Cardiac septum (tissue), 1 donor: ENCODE data around the gene ZCCHC14. TPM values are rescaled to one million over a fixed set of nuclear protein-coding genes. Genes with fewer than 3 reads are reported as not detected.
"Not testable (repeated sequence)": the region's sequence is repeated elsewhere in the genome, so short reads cannot be mapped to it uniquely, and the experiment has no call there.

Experiments used
- DNase-seq: peaks from one replicate; pipeline ENCODE4 v3.0.0-alpha.2; 2020; ENCODE audit warnings: low spot score
- intact Hi-C: fragments of 100-400 bp; cut with DNase I; formaldehyde crosslinking; loops from one replicate; pipeline ENCODE4 v1.14.0; 2022
- total RNA-seq: library from RNA; stranded (reverse); fragmentation: NEBNext Ultra II Directional; extraction: Animal tissue kit (Norgen Biotek cat#: 25700); gene quantifications from one replicate; pipeline ENCODE4 v1.2.1, GENCODE V29; 2021
- donor health status: DM: no; HTN: no; CAD: no.

ZCCHC14 gene
- total RNA-seq, 1 donor from 2014 or later = 20.5 TPM

DNA sequence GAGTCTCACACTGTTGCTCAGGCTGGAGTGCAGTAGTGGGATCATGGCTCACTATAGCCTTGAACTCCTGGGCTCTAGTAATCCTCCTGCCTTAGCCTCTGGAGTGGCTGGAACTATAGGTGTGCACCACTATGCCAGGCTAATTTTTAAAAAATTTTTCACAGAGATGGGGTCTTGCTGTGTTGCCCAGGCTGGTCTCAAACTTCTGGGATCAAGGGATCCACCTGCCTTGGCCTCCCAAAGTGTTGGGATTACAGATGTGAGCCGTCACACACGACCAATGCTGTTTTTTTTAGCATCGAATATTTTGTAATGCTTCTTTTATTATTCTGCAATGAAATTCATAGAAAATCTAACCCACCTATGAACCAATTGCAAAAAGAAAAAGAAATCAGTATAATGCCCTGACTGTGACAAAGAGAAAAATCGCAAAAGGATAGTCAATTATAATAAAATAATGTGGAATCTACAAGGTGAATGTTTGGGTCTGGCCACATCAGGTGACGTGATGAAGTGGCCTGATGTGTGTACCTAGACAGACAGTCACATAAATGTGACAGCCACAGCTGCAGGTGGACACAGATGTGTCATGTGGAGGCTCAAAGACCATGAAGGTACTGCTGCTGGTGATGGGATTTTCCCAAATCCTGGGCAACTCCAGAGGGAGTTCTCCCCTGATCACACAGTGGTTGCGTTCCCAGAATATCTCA, 33.6 kb upstream of the ZCCHC14 start:
- intact Hi-C loops = no loop called here
- no peak for DNase-seq

GRCh38 chr16:87525352-87525751, 32.5 kb upstream of the ZCCHC14 start:
- no peak for DNase-seq
- intact Hi-C loops = no loop called here

GRCh38 chr16:87524407-87524806, 31.6 kb upstream of the ZCCHC14 start:
- intact Hi-C loops = no loop called here
- no peak for DNase-seq

- intact Hi-C loops, DNase-seq: not testable (repeated sequence)
Measured at GRCh38 chr16:87523605-87524004, 30.8 kb upstream of the ZCCHC14 start.

- intact Hi-C loops, DNase-seq: not testable (repeated sequence)
Measured at GRCh38 chr16:87521764-87522163, 28.9 kb upstream of the ZCCHC14 start.

DNA sequence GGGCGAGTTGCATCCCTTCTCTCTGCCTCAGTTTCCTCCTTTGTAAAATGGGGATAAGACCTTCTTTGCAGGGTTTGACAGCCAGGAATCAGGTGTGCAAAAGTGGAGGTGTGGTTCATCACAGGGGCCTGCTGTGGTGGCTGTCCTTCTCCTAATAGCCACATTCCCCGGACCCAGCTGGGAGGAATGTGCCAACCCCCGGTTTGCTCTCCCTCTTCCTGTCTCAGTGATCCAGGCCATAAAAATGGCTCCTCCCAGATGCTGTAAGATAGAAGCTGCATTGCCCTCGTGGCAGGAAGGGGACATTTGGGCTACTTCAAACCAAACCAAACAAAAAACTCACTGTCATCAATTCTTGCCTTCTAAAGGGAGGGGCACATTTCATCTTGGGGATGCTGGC, 26.3 kb upstream of the ZCCHC14 start:
- DNase-seq, intact Hi-C loops: not testable (repeated sequence)

DNA sequence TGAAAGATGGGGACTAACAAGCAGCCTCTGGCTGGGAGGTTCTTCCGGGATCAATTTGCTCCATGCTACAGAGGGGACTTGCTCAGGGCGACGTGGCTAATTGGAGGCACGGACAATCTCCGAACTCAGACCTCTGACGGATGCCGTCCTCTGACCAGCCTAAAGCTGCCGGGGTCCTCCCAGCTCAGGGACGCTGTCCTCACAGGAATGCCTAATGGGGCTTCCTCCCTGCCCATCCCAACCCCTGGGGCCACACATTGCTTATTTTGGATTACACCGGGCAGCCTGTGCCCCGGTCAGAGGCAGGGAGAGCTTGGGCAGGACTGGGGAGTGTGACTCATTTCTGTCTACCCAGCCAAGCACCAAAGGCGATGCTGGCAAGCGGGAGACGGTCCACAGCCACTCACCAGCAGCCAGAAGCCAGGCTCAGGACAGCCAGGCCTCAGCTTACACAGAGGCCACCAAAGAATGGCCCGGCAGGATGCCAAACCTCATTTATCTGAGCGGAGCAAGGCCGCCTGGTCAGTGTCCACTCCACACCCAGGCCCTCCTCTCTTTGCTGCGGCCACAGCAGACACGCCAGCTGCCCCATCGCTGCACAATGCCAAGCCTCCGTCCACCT, 25.7 kb upstream of the ZCCHC14 start:
- DNase-seq = peak; percentile 88
- intact Hi-C loops = not testable (repeated sequence)

GRCh38 chr16:87517610-87518429, 25.0 kb upstream of the ZCCHC14 start:
- peak; percentile 87 for DNase-seq
- intact Hi-C loops = not testable (repeated sequence)

- DNase-seq = no peak
- intact Hi-C loops = no loop called here
Measured at GRCh38 chr16:87516361-87516760, 23.5 kb upstream of the ZCCHC14 start.

DNA sequence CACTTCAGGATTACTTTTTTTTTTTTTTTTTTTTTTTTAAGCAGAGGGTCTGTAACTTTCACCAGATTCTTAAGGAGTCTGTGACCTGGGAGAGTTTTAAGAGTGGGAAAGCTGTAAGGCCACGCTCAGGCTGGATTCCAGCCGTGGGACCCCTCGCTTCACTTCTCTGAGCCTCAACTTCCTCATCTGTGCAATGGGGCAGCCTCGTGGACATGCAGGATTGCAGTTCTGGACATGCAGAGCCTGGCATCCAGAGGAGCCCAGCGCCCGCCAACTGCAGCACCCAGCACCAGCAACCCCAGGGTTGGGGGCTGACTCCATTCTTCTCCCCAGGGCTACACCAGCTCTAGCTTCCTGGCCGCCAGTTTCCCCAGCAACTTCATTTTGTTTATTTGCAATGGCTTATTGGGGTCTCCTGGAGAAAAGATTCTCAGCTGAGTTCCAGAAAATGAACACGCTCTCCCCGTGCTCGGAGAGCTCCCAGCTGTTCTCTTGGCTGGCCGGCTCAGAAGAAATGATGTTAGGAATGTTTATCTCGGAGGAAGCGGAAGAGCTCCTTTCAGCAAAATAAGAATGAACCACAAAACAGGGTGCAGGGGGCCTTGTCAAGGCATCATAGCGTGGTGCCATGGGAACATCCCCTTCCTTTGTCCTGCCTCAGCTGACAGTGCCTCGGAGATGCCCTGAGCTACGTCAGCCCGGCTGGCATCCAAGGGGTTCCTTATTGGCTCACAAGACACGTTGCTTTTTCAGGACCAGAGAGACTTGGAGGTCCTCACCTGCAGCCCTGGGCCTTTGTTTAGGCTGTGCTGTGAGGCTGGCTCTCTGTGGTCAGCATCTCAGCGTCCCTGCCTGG, 22.9 kb upstream of the ZCCHC14 start:
- intact Hi-C loops = no loop called here
- no peak for DNase-seq

GRCh38 chr16:87509778-87510177, 17.0 kb upstream of the ZCCHC14 start:
- DNase-seq, intact Hi-C loops: not testable (repeated sequence)

DNA sequence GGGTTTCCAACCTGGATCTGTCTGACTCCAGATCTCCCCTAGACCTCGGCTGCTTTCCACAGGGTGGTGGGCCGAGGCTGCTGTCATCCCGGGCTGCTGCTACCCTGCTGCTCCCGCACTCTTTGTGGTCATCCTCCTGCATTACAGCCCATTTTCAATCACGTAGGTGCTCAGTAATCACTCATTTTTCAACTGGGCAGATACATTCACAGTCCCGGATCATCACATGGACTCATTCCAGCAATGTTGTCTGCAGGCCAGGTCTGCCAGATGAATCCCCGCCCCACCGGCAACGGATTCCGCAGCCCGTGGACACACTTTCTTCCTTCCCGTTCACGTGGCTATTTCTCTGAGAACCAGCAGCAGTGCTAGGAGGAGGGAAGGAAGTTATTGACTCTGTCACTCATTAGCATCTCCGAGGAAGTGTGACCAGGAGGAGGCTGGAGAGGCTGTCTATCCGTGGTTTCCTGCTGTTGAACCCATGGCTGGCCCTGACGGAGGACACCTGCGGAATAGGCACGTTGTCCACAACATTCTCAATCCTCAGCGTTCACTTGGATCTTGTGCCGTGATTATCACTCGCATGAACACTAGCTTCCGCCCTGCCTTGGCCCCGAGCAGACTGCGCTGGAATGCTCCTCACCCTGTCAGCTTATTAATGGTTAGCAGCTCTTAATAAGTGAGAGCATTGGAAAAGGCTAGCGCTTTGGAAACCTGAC, 14.7 kb upstream of the ZCCHC14 start:
- intact Hi-C loops = no loop called here
- DNase-seq = peak; percentile 77

- peak; percentile 53 for DNase-seq
- intact Hi-C loops = no loop called here
Measured at GRCh38 chr16:87506423-87507350, 13.9 kb upstream of the ZCCHC14 start.

- intact Hi-C loops = no loop called here
- no peak for DNase-seq
Measured at GRCh38 chr16:87505834-87506233, 13.0 kb upstream of the ZCCHC14 start.

GRCh38 chr16:87503232-87503937, 10.6 kb upstream of the ZCCHC14 start:
- DNase-seq, intact Hi-C loops: not testable (repeated sequence)

DNA sequence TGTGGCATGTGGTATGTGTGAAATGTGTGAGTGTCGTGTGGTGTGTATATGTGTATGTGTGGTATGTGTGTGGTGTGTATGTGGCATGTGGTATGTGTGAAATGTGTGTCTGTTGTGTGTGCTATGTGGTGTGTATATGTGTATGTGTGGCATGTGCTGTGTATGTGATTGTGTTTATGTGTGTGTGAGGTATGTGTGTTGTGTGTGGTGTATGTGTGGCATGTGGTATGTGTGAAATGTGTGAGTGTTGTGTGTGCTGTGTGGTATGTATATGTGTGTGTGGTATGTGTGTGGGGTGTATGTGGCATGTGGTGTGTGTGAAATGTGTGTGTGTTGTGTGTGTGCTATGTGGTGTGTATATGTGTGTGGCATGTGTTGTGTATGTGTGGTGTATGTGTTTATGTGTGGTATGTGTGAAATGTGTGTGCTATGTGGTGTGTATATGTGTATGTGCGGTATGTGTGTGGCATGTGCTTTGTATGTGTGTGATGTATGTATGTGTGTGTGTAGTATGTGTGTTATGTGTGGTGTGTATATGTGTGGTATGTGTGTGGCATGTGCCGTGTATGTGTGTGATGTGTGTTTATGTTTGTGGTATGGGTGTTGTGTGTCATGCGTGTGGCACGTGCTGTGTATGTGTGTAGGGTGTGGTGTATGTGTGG, 9.6 kb upstream of the ZCCHC14 start:
- intact Hi-C loops = no loop called here
- no peak for DNase-seq

DNA sequence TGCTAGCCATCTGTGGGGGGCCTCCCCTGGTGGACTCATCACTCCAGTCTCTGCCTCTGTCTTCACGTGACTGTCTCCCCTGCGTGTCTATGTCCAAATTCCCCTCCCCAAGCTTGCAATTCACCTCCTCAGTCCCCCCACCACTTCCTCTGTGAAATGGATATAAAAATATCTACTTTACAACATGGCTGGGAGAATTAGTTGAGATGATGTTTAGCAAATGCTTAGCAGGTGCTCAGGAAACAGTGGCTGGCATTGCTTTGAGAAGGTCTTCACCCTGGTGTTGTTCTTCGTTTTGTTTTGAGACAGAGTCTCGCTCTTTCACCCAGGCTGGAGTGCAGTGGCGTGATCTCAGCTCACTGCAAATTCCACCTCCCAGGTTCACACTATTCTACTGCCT, 8.3 kb upstream of the ZCCHC14 start:
- intact Hi-C loops = no loop called here
- DNase-seq = no peak
